Panc1 (cell line): ENCODE measurements around the gene SLC12A4. TPM values are rescaled to one million over a fixed set of nuclear protein-coding genes. Genes with fewer than 3 reads are reported as not detected.

Experiments
- ATAC-seq: fragments of 200-7000 bp; cut with Tn5 transposase; 2 replicates; pipeline ENCODE4 v1.9.1; 2020; ENCODE audit warnings: mild to moderate bottlenecking, moderate library complexity
- BruUV-seq: library from RNA; stranded (reverse); fragments of 400-500 nt; replicated peaks from 2 replicates; lab custom pipeline; 2021; lab: Mats Ljungman, UMichigan
- CTCF ChIA-PET: fragments of 300-600 bp; sonication (Branson Sonifier 250); formaldehyde crosslinking; loops from one replicate; lab custom pipeline; 2022; ENCODE audit warnings: antibody characterized with exemption; lab: Charles Lee
- POLR2A ChIA-PET: fragments of 300-600 bp; sonication (Branson Sonifier 250); formaldehyde crosslinking; loops from one replicate; lab custom pipeline; 2022; ENCODE audit warnings: antibody characterized with exemption; lab: Charles Lee
- DNase-seq: peaks from one replicate; pipeline ENCODE4 v3.0.0-alpha.2; 2010; ENCODE audit warnings: low read depth, low spot score
- H3K27ac ChIP-seq: 2 replicates; pipeline ENCODE4 v1.5.1; 2011; ENCODE audit warnings: mild to moderate bottlenecking, low read length, inconsistent platforms
- H3K27me3 ChIP-seq: fragments of 200-500 bp; sonication (Bioruptor generic); 2 replicates; pipeline ENCODE4 v1.6.0; 2014; ENCODE audit warnings: low read length, inconsistent platforms; ENCODE audit not compliant: control insufficient read depth, insufficient read depth
- H3K36me3 ChIP-seq: fragments of 200-500 bp; sonication (Bioruptor generic); 2 replicates; pipeline ENCODE4 v1.5.1; 2014; ENCODE audit warnings: inconsistent platforms, mild to moderate bottlenecking, low read length, moderate library complexity; ENCODE audit not compliant: control insufficient read depth, insufficient read depth
- H3K4me1 ChIP-seq: 2 replicates; pipeline ENCODE4 v1.5.1; 2011; ENCODE audit warnings: inconsistent platforms, mild to moderate bottlenecking, low read length, moderate library complexity; ENCODE audit not compliant: control insufficient read depth, insufficient read depth
- H3K4me3 ChIP-seq, 2 experiments: 2 replicates each; pipeline ENCODE4 v1.5.1; 2011 to 2012; ENCODE audit warnings: low read depth in 2 of 2, low read length in 2 of 2, mild to moderate bottlenecking in 2 of 2, inconsistent platforms in 1 of 2, moderate library complexity in 1 of 2
- H3K9me3 ChIP-seq: fragments of 200-500 bp; sonication (Bioruptor generic); 2 replicates; pipeline ENCODE4 v1.5.1; 2014; ENCODE audit warnings: low read depth, mild to moderate bottlenecking, inconsistent platforms, low read length, moderate library complexity; ENCODE audit not compliant: control insufficient read depth, insufficient read depth
- POLR2AphosphoS5 ChIP-seq: IDR thresholded peaks from 2 replicates; pipeline ENCODE4 v1.6.1; 2012; ENCODE audit warnings: mild to moderate bottlenecking, low read depth, low read length, moderate library complexity
- REST ChIP-seq, 2 experiments: IDR thresholded peaks; 2 replicates each; pipeline ENCODE4 v1.6.1; 2011 to 2012; ENCODE audit warnings: low read depth in 2 of 2, control low read depth in 1 of 2, low read length in 1 of 2, mild to moderate bottlenecking in 1 of 2, moderate library complexity in 1 of 2; ENCODE audit not compliant: insufficient read depth in 1 of 2
- SIN3A ChIP-seq: IDR thresholded peaks from 2 replicates; pipeline ENCODE4 v1.6.1; 2012; ENCODE audit warnings: low read depth, mild to moderate bottlenecking, low read length, moderate library complexity, borderline replicate concordance; ENCODE audit not compliant: insufficient read depth
- TCF7L2 ChIP-seq: IDR thresholded peaks from 2 replicates; pipeline ENCODE4 v1.6.1; 2011; ENCODE audit warnings: mild to moderate bottlenecking, low read depth, low read length, inconsistent platforms
- in situ Hi-C: cut with HindIII; loops from 2 replicates; pipeline ENCODE4 v1.10.0; 2016; ENCODE audit warnings: low sequenced_read_pairs, low pct_unique_long_range_greater_than_20kb
- intact Hi-C: fragments of 100-400 bp; cut with micrococcal nuclease; formaldehyde crosslinking; loops from one replicate; pipeline ENCODE4 v1.10.0; 2022; ENCODE audit not compliant: unreplicated experiment
- total RNA-seq: library from RNA; stranded (reverse); gene quantifications from one replicate; pipeline ENCODE4 v1.2.1, GENCODE V29; 2021; ENCODE audit not compliant: unreplicated experiment
- TF ChIP-seq, protein P1 (sequence below): fragments of 450-650 bp; IDR thresholded peaks from 2 replicates; pipeline ENCODE4 v1.5.1; 2017; ENCODE audit warnings: mild to moderate bottlenecking

Gene SLC12A4
- total RNA-seq, 1 experiment from 2014 or later: 31.8 TPM

DNA sequence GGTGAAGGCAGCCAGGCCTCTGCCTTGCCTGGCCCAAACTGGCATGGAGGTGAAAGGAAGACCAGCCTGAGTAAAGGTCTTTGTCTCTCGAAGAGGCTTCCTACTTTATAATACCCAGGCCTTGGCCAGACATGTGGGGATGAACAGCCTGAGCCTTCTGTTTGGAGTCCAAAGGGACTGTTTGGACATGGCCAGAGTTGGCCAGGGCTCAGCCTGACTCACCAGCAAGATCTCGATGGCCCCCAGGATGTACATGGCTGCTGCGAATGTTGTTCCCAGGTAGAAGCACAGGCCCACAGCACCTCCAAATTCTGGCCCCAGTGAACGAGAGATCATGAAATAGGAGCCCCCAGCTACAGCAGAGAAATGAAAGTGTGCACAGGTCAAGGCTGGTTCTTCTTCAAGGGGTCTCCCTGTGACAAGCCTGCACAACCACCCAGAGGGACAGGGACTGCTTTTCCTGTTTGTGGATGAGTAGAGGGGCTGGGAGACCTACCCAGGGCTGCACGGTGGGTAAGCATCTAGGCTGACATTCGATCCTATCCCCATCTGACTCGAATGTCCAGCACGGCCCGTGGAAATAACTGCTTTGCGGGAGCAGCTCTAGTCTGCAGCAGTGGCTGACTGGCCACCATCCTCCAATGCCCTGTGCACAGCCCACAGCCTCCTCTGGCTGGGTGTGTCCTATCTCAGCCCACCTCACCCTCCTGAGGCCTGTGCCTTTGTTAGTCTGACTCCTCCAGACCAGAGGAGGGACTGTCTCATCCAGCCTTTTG is 13.8 kb downstream of the SLC12A4 start:
- Histone ChIP-seq H3K27ac (no peak overlapping the region), H3K27me3 (no peaks in the 10 kb centered on the region), H3K4me1 (no peaks in the 10 kb centered on the region), H3K9me3 (no peaks in the 10 kb centered on the region), H3K4me3 (no peak overlapping the region), H3K36me3 (no peaks in the 10 kb centered on the region)
- DNase-seq: no peak
- no peak for ATAC-seq
- intact Hi-C loops (no loop called here), in situ Hi-C loops (no loop called here)
- CTCF ChIA-PET: no interaction called here
- TF ChIP-seq REST (IDR thresholded peaks at IDR 0.05; ENCODE audit: insufficient read depth in 1 of 2, low read depth in 2 of 2, low read length in 1 of 2) (no peak), POLR2AphosphoS5 (no peak), TCF7L2 (no peak), SIN3A (no peak)
- BruUV-seq: no TSS peak
- POLR2A ChIA-PET: no interaction called here

DNA sequence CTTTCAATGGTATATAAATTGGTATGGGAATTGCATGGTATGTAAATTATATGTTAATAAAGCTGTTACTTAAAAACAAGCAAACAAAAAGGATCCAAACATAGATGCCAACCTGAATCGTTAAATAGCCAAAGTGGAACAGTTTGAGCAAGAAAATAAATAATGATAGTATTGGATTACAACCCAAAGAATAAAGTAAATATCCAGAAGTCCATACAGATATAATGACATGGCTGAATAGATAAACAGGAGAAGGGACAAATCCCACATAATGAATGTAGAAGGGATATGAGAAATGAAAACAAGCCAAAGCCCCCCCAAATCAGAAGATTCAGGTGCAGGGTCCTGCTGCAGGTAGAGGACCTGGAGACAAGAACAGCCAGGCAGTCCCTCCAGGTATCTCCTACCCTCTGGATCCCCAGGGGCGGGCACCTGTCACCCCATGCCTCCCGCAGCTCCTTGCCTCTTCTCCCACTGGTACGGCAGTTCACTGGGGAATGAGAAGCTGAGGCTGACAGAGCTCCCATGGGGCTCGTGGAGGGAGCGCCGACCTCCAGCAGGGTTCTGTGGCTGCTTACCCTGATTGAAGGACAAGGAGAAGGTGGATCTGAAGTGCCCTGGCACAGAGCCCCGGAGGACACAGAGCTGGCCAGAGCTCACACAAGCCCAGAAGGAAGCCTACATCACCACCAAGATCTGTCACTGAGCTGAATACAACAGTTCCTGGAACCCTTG is 14.6 kb downstream of the SLC12A4 start:
- Histone ChIP-seq H3K4me3 (no peak overlapping the region), H3K27ac (no peak overlapping the region), H3K4me1 (no peaks in the 10 kb centered on the region), H3K27me3 (no peaks in the 10 kb centered on the region), H3K36me3 (no peaks in the 10 kb centered on the region), H3K9me3 (no peaks in the 10 kb centered on the region)
- DNase-seq: no peak
- in situ Hi-C loops: no loop called here
- intact Hi-C loops: no loop called here
- TF ChIP-seq, protein P1, sequence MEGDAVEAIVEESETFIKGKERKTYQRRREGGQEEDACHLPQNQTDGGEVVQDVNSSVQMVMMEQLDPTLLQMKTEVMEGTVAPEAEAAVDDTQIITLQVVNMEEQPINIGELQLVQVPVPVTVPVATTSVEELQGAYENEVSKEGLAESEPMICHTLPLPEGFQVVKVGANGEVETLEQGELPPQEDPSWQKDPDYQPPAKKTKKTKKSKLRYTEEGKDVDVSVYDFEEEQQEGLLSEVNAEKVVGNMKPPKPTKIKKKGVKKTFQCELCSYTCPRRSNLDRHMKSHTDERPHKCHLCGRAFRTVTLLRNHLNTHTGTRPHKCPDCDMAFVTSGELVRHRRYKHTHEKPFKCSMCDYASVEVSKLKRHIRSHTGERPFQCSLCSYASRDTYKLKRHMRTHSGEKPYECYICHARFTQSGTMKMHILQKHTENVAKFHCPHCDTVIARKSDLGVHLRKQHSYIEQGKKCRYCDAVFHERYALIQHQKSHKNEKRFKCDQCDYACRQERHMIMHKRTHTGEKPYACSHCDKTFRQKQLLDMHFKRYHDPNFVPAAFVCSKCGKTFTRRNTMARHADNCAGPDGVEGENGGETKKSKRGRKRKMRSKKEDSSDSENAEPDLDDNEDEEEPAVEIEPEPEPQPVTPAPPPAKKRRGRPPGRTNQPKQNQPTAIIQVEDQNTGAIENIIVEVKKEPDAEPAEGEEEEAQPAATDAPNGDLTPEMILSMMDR: no peak
- ATAC-seq: no peak
- no TSS peak for BruUV-seq
- ChIA-PET CTCF (no interaction called here), POLR2A (no interaction called here)

DNA sequence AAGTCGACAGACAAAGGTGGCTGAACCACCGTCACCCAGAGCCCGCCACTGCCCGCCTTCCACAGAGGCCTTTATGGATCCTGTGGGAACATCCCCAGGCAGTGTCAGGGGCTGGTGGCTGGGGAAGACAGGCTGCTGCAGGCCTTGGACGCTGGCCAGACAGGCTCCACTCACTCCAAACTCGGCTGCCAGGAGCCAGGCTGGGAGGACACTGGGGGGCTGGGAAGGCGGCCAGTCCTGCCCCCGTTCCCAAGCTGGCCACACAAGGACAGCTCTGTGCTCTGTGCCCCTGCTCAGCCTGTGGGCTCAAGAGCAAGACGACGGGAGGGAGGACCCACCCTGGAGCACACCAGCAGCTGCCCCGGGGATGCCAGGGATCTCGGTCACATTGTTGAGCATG is 17.0 kb downstream of the SLC12A4 start:
- Histone ChIP-seq H3K4me1 (no peaks in the 10 kb centered on the region), H3K27ac (no peak overlapping the region), H3K36me3 (no peaks in the 10 kb centered on the region), H3K9me3 (no peaks in the 10 kb centered on the region), H3K4me3 (no peak overlapping the region), H3K27me3 (no peaks in the 10 kb centered on the region)
- POLR2A ChIA-PET: no interaction called here
- no peak for DNase-seq
- ATAC-seq: no peak
- intact Hi-C loops (no loop called here), in situ Hi-C loops (no loop called here)
- CTCF ChIA-PET: interaction anchor here (0.6 kb wide), 1 partner anchor 12 kb away, joined by 3 read pairs; no protein-coding TSS in a partner anchor
- TF ChIP-seq, protein P1: no peak
- TF ChIP-seq POLR2AphosphoS5: no peak
- no peak for TF ChIP-seq SIN3A
- no peak for TF ChIP-seq TCF7L2
- no TSS peak for BruUV-seq
